Measurements from ENCODE around the gene PTGER3.
"Not testable (repeated sequence)": the region's sequence is repeated elsewhere in the genome, so short reads cannot be mapped to it uniquely, and the experiment has no call there.

GRCh38 chr1:70985776-70986225 is 61.8 kb downstream of the PTGER3 start:
- TF ChIP-seq EZH2 (IDR thresholded peaks at IDR 0.05; ENCODE audit: low read length, missing control alignments), result not testable (repeated sequence)
- TF ChIP-seq, protein P1, sequence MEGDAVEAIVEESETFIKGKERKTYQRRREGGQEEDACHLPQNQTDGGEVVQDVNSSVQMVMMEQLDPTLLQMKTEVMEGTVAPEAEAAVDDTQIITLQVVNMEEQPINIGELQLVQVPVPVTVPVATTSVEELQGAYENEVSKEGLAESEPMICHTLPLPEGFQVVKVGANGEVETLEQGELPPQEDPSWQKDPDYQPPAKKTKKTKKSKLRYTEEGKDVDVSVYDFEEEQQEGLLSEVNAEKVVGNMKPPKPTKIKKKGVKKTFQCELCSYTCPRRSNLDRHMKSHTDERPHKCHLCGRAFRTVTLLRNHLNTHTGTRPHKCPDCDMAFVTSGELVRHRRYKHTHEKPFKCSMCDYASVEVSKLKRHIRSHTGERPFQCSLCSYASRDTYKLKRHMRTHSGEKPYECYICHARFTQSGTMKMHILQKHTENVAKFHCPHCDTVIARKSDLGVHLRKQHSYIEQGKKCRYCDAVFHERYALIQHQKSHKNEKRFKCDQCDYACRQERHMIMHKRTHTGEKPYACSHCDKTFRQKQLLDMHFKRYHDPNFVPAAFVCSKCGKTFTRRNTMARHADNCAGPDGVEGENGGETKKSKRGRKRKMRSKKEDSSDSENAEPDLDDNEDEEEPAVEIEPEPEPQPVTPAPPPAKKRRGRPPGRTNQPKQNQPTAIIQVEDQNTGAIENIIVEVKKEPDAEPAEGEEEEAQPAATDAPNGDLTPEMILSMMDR (conservative IDR thresholded peaks at IDR 0.05 in 1 of 2, IDR thresholded peaks at IDR 0.05 in 1 of 2; ENCODE audit: low read depth in 1 of 2, low read length in 2 of 2), result not testable (repeated sequence)
